GM12878 (cell line): ENCODE data around the gene CRB2. TPM values are rescaled to one million over a fixed set of nuclear protein-coding genes. Genes with fewer than 3 reads are reported as not detected.

ENCODE experiments used
- ATAC-seq: fragments of 200-7000 bp; cut with Tn5 transposase; 3 replicates; pipeline ENCODE4 v1.9.1; 2020; ENCODE audit warnings: mild to moderate bottlenecking, moderate library complexity
- BruUV-seq: library from RNA; stranded (reverse); fragments of 400-500 nt; replicated peaks from 2 replicates; lab custom pipeline; 2021; lab: Mats Ljungman, UMichigan
- CTCF ChIA-PET: fragments of 300-600 bp; sonication (Branson Sonifier 250); formaldehyde crosslinking; extraction: SDS; loops from one replicate; lab custom pipeline; 2021; ENCODE audit warnings: inconsistent platforms; lab: Yijun Ruan, JAX
- POLR2A ChIA-PET: fragments of 350-600 bp; formaldehyde crosslinking; extraction: SDS; loops from one replicate; lab custom pipeline; 2021; ENCODE audit warnings: inconsistent platforms; lab: Charles Lee
- RAD21 ChIA-PET: fragments of 300-600 bp; sonication (Branson Sonifier 250); formaldehyde crosslinking; loops from one replicate; lab custom pipeline; 2023; ENCODE audit warnings: antibody characterized with exemption; ENCODE audit not compliant: unreplicated experiment; lab: Charles Lee
- SMC1A ChIA-PET: fragments of 300-600 bp; sonication (Branson Sonifier 250); formaldehyde crosslinking; loops from one replicate; lab custom pipeline; 2023; ENCODE audit not compliant: unreplicated experiment, uncharacterized antibody; lab: Charles Lee
- DNase-seq: peaks from one replicate; pipeline ENCODE4 v3.0.0-alpha.2; 2011; ENCODE audit warnings: low read depth, low spot score
- FAIRE-seq: peaks from 3 replicates; lab custom pipeline; 2011; peaks lifted over from hg19 to GRCh38; lab: Jason Lieb, UNC
- H2AFZ ChIP-seq: 2 replicates; pipeline ENCODE4 v1.6.0; 2011; ENCODE audit warnings: low read depth, low read length, control low read depth; ENCODE audit not compliant: control insufficient read depth
- H3K27ac ChIP-seq: 2 replicates; pipeline ENCODE4 v1.5.1; 2011; ENCODE audit warnings: control low read depth; ENCODE audit not compliant: control insufficient read depth, insufficient read depth
- H3K27me3 ChIP-seq, 2 experiments: replicated peaks in 1 of 2; 2 replicates each; pipeline versions ENCODE4 v1.6.0 to v1.6.1; 2011; ENCODE audit warnings: low read length in 1 of 2; ENCODE audit not compliant: control insufficient read depth in 2 of 2, insufficient read depth in 2 of 2
- H3K36me3 ChIP-seq, 2 experiments: 2 replicates each; pipeline ENCODE4 v1.5.1; 2011; ENCODE audit warnings: low read length in 1 of 2; ENCODE audit not compliant: control insufficient read depth in 2 of 2, insufficient read depth in 2 of 2
- H3K4me1 ChIP-seq: 2 replicates; pipeline ENCODE4 v1.6.1; 2011; ENCODE audit warnings: mild to moderate bottlenecking, low read length, moderate library complexity, mixed read lengths; ENCODE audit not compliant: control insufficient read depth, insufficient read depth
- H3K4me2 ChIP-seq: 2 replicates; pipeline ENCODE4 v1.6.0; 2011; ENCODE audit warnings: control low read depth; ENCODE audit not compliant: control insufficient read depth, insufficient read depth
- H3K4me3 ChIP-seq: fragments of 200-600 bp; sonication (generic); 2 replicates; pipeline ENCODE4 v1.5.1; 2016
- H3K79me2 ChIP-seq: 2 replicates; pipeline ENCODE4 v1.6.0; 2011; ENCODE audit warnings: low read length; ENCODE audit not compliant: control insufficient read depth, insufficient read depth
- H3K9ac ChIP-seq: 2 replicates; pipeline ENCODE4 v1.8.0; 2011; ENCODE audit warnings: low read length, control low read depth, mixed read lengths; ENCODE audit not compliant: control insufficient read depth, insufficient read depth
- H3K9me3 ChIP-seq: replicated peaks from 3 replicates; pipeline ENCODE4 v1.5.1; 2011; ENCODE audit warnings: mild to moderate bottlenecking, low read length; ENCODE audit not compliant: control insufficient read depth, insufficient read depth
- H4K20me1 ChIP-seq: 2 replicates; pipeline ENCODE4 v1.6.0; 2011; ENCODE audit not compliant: control insufficient read depth, insufficient read depth
- BCL3 ChIP-seq: IDR thresholded peaks from 2 replicates; pipeline ENCODE4 v1.6.1; 2011; ENCODE audit warnings: borderline replicate concordance, low read depth, mild to moderate bottlenecking, moderate library complexity, low read length; ENCODE audit not compliant: insufficient read depth, poor library complexity, severe bottlenecking
- HSF1 ChIP-seq: fragments of 150-350 bp; IDR thresholded peaks from 2 replicates; pipeline ENCODE4 v1.6.1; 2014; ENCODE audit warnings: mild to moderate bottlenecking, low read depth, low read length
- NFYB ChIP-seq: IDR thresholded peaks from 2 replicates; pipeline ENCODE4 v1.6.1; 2011; ENCODE audit warnings: low read depth, mild to moderate bottlenecking, low read length, improper control_type of control experiment, moderate library complexity; ENCODE audit not compliant: insufficient read depth
- PBX3 ChIP-seq: IDR thresholded peaks from 2 replicates; pipeline ENCODE4 v1.6.1; 2011; ENCODE audit warnings: mild to moderate bottlenecking, low read depth, low read length, moderate library complexity; ENCODE audit not compliant: insufficient replicate concordance
- POLR2AphosphoS2 ChIP-seq: IDR thresholded peaks from 2 replicates; pipeline ENCODE4 v1.6.1; 2011; ENCODE audit warnings: low read depth, mild to moderate bottlenecking, low read length, improper control_type of control experiment, moderate library complexity
- YBX1 ChIP-seq: fragments of 450-650 bp; IDR thresholded peaks from 2 replicates; pipeline ENCODE4 v1.6.1; 2016; ENCODE audit warnings: antibody characterized with exemption
- ZNF24 ChIP-seq: fragments of 450-650 bp; IDR thresholded peaks from 2 replicates; pipeline ENCODE4 v1.6.1; 2017; ENCODE audit warnings: antibody characterized with exemption, mild to moderate bottlenecking
- ZNF622 ChIP-seq: fragments of 450-650 bp; IDR thresholded peaks from 2 replicates; pipeline ENCODE4 v1.6.1; 2017; ENCODE audit warnings: mild to moderate bottlenecking, inconsistent platforms
- WGBS: methylation state at CpG from one replicate; pipeline ENCODE4 v1.1.6; 2016; ENCODE audit warnings: low lambda C conversion rate; ENCODE audit not compliant: insufficient replicate concordance, insufficient coverage; ENCODE audit errors: missing lambda C conversion rate; 5-methylcytosine and 5-hydroxymethylcytosine counted together
- in situ Hi-C: fragments of 300-500 bp; cut with MboI; formaldehyde crosslinking; loops from 9 replicates; pipeline ENCODE4 v1.14.3; 2018; ENCODE audit warnings: mixed read lengths
- intact Hi-C: fragments of 100-400 bp; cut with micrococcal nuclease; formaldehyde crosslinking; loops from one replicate; pipeline ENCODE4 v1.14.2; 2022; ENCODE audit not compliant: unreplicated experiment
- polyA plus RNA-seq, 11 experiments: library from polyadenylated mRNA; depleted of rRNA in 4 of 11; unstranded in 6 of 11; stranded (reverse) in 5 of 11; fragments of >200 nt; fragmentation: Nextera tagmentation in 4 of 11; fragmentation: Illumina TruSeq in 1 of 11; extraction: Ambion mirVana in 4 of 11; extraction: Trizol in 1 of 11; gene quantifications; 1 replicate in 1 of 11; 2 replicates in 10 of 11; pipeline versions ENCODE4 v1.2.1 to v1.2.3, GENCODE V29; 2011 to 2016; ENCODE audit warnings: inconsistent platforms in 2 of 11, missing spikeins in 2 of 11, low read depth in 1 of 11
- total RNA-seq, 4 experiments: library from RNA; depleted of rRNA in 3 of 4; stranded (reverse); fragments of >200 nt in 3 of 4; fragmentation: Illumina TruSeq in 1 of 4; extraction: Trizol in 1 of 4; gene quantifications; 2 replicates each; pipeline versions ENCODE4 v1.2.1 to v1.2.3, GENCODE V29; 2013 to 2021

Gene CRB2
- total and polyA plus RNA-seq, 10 of the 15 experiments (the other 5 are each of a cell fraction or from before 2014, with no cell fraction given), result 0.01 to 0.80 (median 0.23) TPM; not detected in 3

GRCh38 chr9:123376218-123377071 lies 20.4 kb downstream of the CRB2 start:
- no peak overlapping the region for H3K4me3 ChIP-seq
- H3K36me3 ChIP-seq, result no peaks in the 10 kb centered on the region; a peak in 1 of 4 replicates
- H3K9me3 ChIP-seq, result no peaks in the 10 kb centered on the region
- H3K27ac ChIP-seq, result no peak overlapping the region
- ChIA-PET RAD21 (no interaction called here), CTCF (interaction anchor here (0.7 kb wide), 1 partner anchor 913 kb away, joined by 3 read pairs; no protein-coding TSS in a partner anchor), POLR2A (no interaction called here), SMC1A (no interaction called here)
- no peak overlapping the region for H2AFZ ChIP-seq
- peak; percentile 1; the same call in 1 of the 2 replicates for TF ChIP-seq POLR2AphosphoS2
- no peak for TF ChIP-seq ZNF622
- ATAC-seq (0 out of 3 replicates have a peak, but pooled peaks have one; percentile 5), DNase-seq (no peak), FAIRE-seq (no peak)
- in situ Hi-C loops (no loop called here), intact Hi-C loops (no loop called here)
- 50% methylated on average over 24 of the region's 24 CpGs for WGBS
- no peak overlapping the region for H3K9ac ChIP-seq
- H3K27me3 ChIP-seq, result peaks cover 0 to 10% of the 10 kb centered on the region in 2 experiments; a peak in 2 of 4 replicates
- no peak overlapping the region for H3K4me2 ChIP-seq
- no TSS peak for BruUV-seq
- H3K79me2 ChIP-seq, result no peaks in the 10 kb centered on the region
- H3K4me1 ChIP-seq, result no peaks in the 10 kb centered on the region
- no peaks in the 10 kb centered on the region for H4K20me1 ChIP-seq

GRCh38 chr9:123377211-123377971 lies 21.4 kb downstream of the CRB2 start:
- Histone ChIP-seq H3K9me3 (no peaks in the 10 kb centered on the region), H3K27ac (no peak overlapping the region), H3K9ac (no peak overlapping the region), H3K79me2 (no peaks in the 10 kb centered on the region), H3K4me3 (no peak overlapping the region), H2AFZ (no peak overlapping the region), H3K4me1 (no peaks in the 10 kb centered on the region), H4K20me1 (no peaks in the 10 kb centered on the region), H3K27me3 (peaks cover 0 to 6% of the 10 kb centered on the region in 2 experiments; a peak in 2 of 4 replicates), H3K4me2 (no peak overlapping the region), H3K36me3 (no peaks in the 10 kb centered on the region; a peak in 1 of 4 replicates)
- ATAC-seq (peak; percentile 18), FAIRE-seq (no peak), DNase-seq (no peak)
- WGBS, result 31% methylated on average over 21 of the region's 21 CpGs
- intact Hi-C loops, result no loop called here
- BruUV-seq, result no TSS peak
- in situ Hi-C loops, result no loop called here
- RAD21 ChIA-PET, result no interaction called here
- CTCF ChIA-PET, result interaction anchor here (1.0 kb wide), 2 partner anchors 21 to 664 kb away, joined by 3 read pairs; no protein-coding TSS in a partner anchor
- SMC1A ChIA-PET, result no interaction called here
- POLR2A ChIA-PET, result no interaction called here
- TF ChIP-seq NFYB (no peak), BCL3 (no peak), YBX1 (no peak), HSF1 (no peak), ZNF24 (no peak), PBX3 (no peak)
